ENCODE results near the gene CHRM1.

CHRM1 gene

GRCh38 chr11:62925745-62926679, 4.8 kb upstream of the CHRM1 start:
- no peak for DNase-seq

GRCh38 chr11:62925308-62925707, 4.1 kb upstream of the CHRM1 start:
- no peak for DNase-seq

- DNase-seq, result peak; percentile 26
These were observed 2.6 kb upstream of the CHRM1 start for GRCh38 chr11:62923601-62924411.

- no peak for DNase-seq
These were observed 1.7 kb upstream of the CHRM1 start for GRCh38 chr11:62922653-62923431.

- no peak for DNase-seq
These were observed 1.0 kb upstream of the CHRM1 start for GRCh38 chr11:62922189-62922589.

GRCh38 chr11:62921573-62922188, 518 bp upstream of the CHRM1 start:
- DNase-seq, result no peak

- DNase-seq, result no peak
These were observed 1.1 kb downstream of the CHRM1 start for GRCh38 chr11:62919898-62920640.

- no peak for DNase-seq
These were observed 1.7 kb downstream of the CHRM1 start for GRCh38 chr11:62919476-62919875.

- DNase-seq, result no peak
These were observed 2.6 kb downstream of the CHRM1 start for GRCh38 chr11:62918531-62918930.

- no peak for DNase-seq
These were observed 3.2 kb downstream of the CHRM1 start for GRCh38 chr11:62917906-62918502.

- DNase-seq, result no peak
These were observed 6.7 kb downstream of the CHRM1 start for GRCh38 chr11:62914416-62914815.

- DNase-seq, result no peak
These were observed 8.9 kb downstream of the CHRM1 start for GRCh38 chr11:62912268-62912667.

GRCh38 chr11:62911137-62912130, 9.7 kb downstream of the CHRM1 start:
- DNase-seq, result no peak

GRCh38 chr11:62910141-62910882, 10.9 kb downstream of the CHRM1 start:
- no peak for DNase-seq

GRCh38 chr11:62909107-62909894, 11.9 kb downstream of the CHRM1 start:
- DNase-seq, result no peak

GRCh38 chr11:62908468-62909072, 12.6 kb downstream of the CHRM1 start:
- no peak for DNase-seq

- peak; percentile 77 for DNase-seq
These were observed 15.1 kb downstream of the CHRM1 start for GRCh38 chr11:62905927-62906531.

- DNase-seq, result no peak
These were observed 15.9 kb downstream of the CHRM1 start for GRCh38 chr11:62905296-62905695.
